ENCODE measurements around the gene OMP.

DNA sequence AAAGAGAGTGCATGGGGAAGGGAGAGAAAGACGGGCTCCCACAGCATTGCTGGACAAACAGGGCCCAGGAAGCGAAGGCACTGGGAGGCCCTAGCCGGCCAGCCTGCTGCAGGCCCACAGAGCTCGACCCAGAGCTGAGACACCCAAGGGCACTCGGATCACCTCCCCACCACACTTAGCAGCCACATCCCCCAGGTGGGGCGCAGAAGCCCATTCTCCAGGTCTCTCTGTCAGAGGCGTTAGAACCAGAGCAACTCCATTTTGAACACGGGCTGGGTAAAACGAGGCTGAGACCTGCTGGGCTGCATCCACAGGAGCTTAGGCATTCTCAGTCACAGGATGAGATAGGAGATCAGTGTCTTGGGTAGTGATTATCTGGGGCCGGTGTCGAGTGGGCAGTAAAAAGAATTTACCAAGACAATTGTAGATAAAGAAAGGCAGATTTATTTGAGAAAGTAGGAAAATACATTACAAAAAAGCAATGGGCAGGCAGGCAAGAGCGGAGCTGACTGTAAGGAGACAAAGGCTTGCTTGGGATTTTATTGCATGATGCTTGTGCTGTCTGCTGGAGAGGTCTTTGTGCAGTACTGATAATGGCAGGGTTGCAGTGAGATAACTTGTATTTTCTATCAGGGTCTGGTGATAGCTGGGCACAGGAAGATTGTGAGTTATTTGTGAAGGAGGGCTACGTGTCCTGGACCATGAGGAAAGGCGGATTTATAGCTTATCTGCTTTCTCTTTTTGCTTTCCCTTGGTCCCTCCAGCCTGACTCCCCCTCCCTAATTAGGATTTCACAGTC lies 49.2 kb upstream of the OMP start:
- TF ChIP-seq, protein P1, sequence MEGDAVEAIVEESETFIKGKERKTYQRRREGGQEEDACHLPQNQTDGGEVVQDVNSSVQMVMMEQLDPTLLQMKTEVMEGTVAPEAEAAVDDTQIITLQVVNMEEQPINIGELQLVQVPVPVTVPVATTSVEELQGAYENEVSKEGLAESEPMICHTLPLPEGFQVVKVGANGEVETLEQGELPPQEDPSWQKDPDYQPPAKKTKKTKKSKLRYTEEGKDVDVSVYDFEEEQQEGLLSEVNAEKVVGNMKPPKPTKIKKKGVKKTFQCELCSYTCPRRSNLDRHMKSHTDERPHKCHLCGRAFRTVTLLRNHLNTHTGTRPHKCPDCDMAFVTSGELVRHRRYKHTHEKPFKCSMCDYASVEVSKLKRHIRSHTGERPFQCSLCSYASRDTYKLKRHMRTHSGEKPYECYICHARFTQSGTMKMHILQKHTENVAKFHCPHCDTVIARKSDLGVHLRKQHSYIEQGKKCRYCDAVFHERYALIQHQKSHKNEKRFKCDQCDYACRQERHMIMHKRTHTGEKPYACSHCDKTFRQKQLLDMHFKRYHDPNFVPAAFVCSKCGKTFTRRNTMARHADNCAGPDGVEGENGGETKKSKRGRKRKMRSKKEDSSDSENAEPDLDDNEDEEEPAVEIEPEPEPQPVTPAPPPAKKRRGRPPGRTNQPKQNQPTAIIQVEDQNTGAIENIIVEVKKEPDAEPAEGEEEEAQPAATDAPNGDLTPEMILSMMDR (IDR thresholded peaks at IDR 0.05): no peak
- no peak for TF ChIP-seq ZFX (IDR thresholded peaks at IDR 0.05; ENCODE audit: borderline replicate concordance)

Data from 22Rv1 (cell line).